OCI-LY7 (cell line): ENCODE measurements around the gene ASIC2. TPM values are rescaled to one million over a fixed set of nuclear protein-coding genes. Genes with fewer than 3 reads are reported as not detected.

Experiments used
- BruUV-seq: library from RNA; stranded (reverse); fragments of 400-500 nt; replicated peaks from 2 replicates; lab custom pipeline; 2021; lab: Mats Ljungman, UMichigan
- CTCF ChIA-PET: fragments of 300-600 bp; sonication (Branson Sonifier 250); formaldehyde crosslinking; loops from one replicate; lab custom pipeline; 2022; ENCODE audit warnings: antibody characterized with exemption; ENCODE audit not compliant: unreplicated experiment; lab: Charles Lee
- POLR2A ChIA-PET: fragments of 300-600 bp; sonication (Branson Sonifier 250); formaldehyde crosslinking; loops from one replicate; lab custom pipeline; 2022; ENCODE audit warnings: antibody characterized with exemption; lab: Charles Lee
- DNase-seq: peaks from one replicate; pipeline ENCODE4 v3.0.0-alpha.2; 2015; ENCODE audit warnings: low spot score
- H2AFZ ChIP-seq: fragments of 200-600 bp; sonication (generic), shearing (Covaris generic); 2 replicates; pipeline ENCODE4 v1.6.1; 2014; ENCODE audit warnings: mild to moderate bottlenecking, antibody characterized with exemption, low read length, moderate library complexity
- H3K27ac ChIP-seq: fragments of 200-600 bp; sonication (generic); 2 replicates; pipeline ENCODE4 v1.5.1; 2014; ENCODE audit warnings: mixed run types, low read depth, mild to moderate bottlenecking, moderate library complexity, low read length, inconsistent platforms; ENCODE audit not compliant: poor library complexity, severe bottlenecking
- H3K36me3 ChIP-seq: fragments of 200-600 bp; sonication (generic); 2 replicates; pipeline ENCODE4 v1.6.1; 2014; ENCODE audit warnings: mild to moderate bottlenecking, antibody characterized with exemption, low read length, moderate library complexity, mixed read lengths; ENCODE audit not compliant: insufficient read depth
- H3K4me1 ChIP-seq: fragments of 200-600 bp; sonication (generic); 2 replicates; pipeline ENCODE4 v1.5.1; 2014; ENCODE audit warnings: mild to moderate bottlenecking, low read length; ENCODE audit not compliant: insufficient read depth, poor library complexity, severe bottlenecking
- H3K4me2 ChIP-seq: fragments of 200-600 bp; sonication (generic); 2 replicates; pipeline ENCODE4 v1.6.1; 2014; ENCODE audit warnings: mild to moderate bottlenecking, low read length
- H3K4me3 ChIP-seq: fragments of 200-600 bp; sonication (generic); 2 replicates; pipeline ENCODE4 v1.5.1; 2014; ENCODE audit warnings: mild to moderate bottlenecking, low read depth, low read length; ENCODE audit not compliant: poor library complexity, severe bottlenecking
- H3K79me2 ChIP-seq: fragments of 200-600 bp; sonication (generic); 2 replicates; pipeline ENCODE4 v1.6.1; 2016; ENCODE audit warnings: low read depth, mild to moderate bottlenecking, low read length, moderate library complexity, mixed read lengths; ENCODE audit not compliant: insufficient read depth
- H3K9me2 ChIP-seq: fragments of 200-600 bp; sonication (generic); 2 replicates; pipeline ENCODE4 v1.6.1; 2016; ENCODE audit warnings: mild to moderate bottlenecking, low read length, mixed read lengths; ENCODE audit not compliant: insufficient read depth
- H3K9me3 ChIP-seq: fragments of 200-600 bp; sonication (generic); 2 replicates; pipeline ENCODE4 v1.6.1; 2014; ENCODE audit warnings: mild to moderate bottlenecking, mixed run types, low read length, mixed read lengths
- H4K20me1 ChIP-seq: fragments of 200-600 bp; sonication (generic); 2 replicates; pipeline ENCODE4 v1.6.1; 2014; ENCODE audit warnings: mild to moderate bottlenecking, antibody characterized with exemption, low read length, moderate library complexity, mixed read lengths; ENCODE audit not compliant: insufficient read depth
- EZH2phosphoT487 ChIP-seq: fragments of 200-600 bp; sonication (generic); IDR thresholded peaks from 2 replicates; pipeline ENCODE4 v1.6.1; 2018; ENCODE audit warnings: low read depth, borderline replicate concordance, mild to moderate bottlenecking, mixed run types, antibody characterized with exemption, low read length, moderate library complexity, mixed read lengths
- intact Hi-C: fragments of 100-400 bp; cut with micrococcal nuclease; formaldehyde crosslinking; loops from one replicate; pipeline ENCODE4 v1.10.0; 2022; ENCODE audit not compliant: unreplicated experiment
- total RNA-seq, 2 experiments: library from RNA; depleted of rRNA in 1 of 2; stranded (reverse); fragments of >200 nt in 1 of 2; shearing (Covaris generic) in 1 of 2; gene quantifications; 2 replicates each; pipeline ENCODE4 v1.2.3, GENCODE V29; 2014 to 2022
- TF ChIP-seq, protein P1 (sequence below): fragments of 200-600 bp; sonication (generic); conservative IDR thresholded peaks from 2 replicates; pipeline ENCODE4 v1.5.1; 2014; ENCODE audit warnings: mild to moderate bottlenecking, antibody characterized with exemption, low read length, moderate library complexity, mixed read lengths

The ASIC2 gene
- total RNA-seq, 2 experiments from 2014 or later: not detected

DNA sequence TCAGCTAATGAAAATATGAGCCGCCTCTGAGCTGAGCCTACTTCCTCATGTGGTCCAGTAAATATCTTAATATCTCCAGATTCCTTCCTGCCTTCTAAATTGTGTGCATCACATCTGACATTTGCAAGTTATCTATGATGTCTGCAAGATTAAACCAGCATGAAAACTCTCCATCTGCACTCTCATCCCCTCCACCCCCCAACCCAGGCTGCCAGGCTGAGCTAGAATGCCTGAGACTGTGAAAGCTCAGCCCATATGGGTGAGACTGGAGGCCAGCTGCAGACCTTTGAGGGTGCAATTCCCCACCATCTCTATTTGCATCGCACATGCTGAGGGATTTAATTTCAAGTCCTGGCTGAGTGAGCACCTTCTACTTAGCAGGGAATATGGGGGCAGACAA lies 82.8 kb downstream of the ASIC2 start:
- POLR2A ChIA-PET: no interaction called here
- CTCF ChIA-PET: no interaction called here

DNA sequence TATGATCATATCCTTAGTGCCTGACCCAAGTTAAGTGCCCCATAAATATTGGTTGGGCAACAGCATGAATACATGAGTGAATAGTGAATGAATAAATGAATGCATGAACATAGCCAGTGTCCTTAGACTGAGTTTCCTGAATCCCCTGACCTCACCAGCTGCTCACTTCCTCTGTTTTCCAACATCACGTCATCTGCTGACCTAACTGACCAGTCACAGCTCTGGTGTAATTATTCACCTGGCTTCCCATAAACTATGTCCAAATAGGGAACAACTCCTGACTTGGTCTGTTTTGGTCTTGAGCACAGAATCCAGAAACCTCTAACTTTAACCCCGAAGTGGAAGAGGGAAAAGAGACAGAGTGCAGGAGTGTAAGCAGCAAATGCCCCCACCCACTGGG lies 83.4 kb downstream of the ASIC2 start:
- H3K27ac ChIP-seq: no peak overlapping the region
- H3K4me3 ChIP-seq: no peak overlapping the region
- no peaks in the 10 kb centered on the region for H3K9me2 ChIP-seq
- H3K36me3 ChIP-seq: no peaks in the 10 kb centered on the region
- TF ChIP-seq EZH2phosphoT487: no peak
- TF ChIP-seq, protein P1, sequence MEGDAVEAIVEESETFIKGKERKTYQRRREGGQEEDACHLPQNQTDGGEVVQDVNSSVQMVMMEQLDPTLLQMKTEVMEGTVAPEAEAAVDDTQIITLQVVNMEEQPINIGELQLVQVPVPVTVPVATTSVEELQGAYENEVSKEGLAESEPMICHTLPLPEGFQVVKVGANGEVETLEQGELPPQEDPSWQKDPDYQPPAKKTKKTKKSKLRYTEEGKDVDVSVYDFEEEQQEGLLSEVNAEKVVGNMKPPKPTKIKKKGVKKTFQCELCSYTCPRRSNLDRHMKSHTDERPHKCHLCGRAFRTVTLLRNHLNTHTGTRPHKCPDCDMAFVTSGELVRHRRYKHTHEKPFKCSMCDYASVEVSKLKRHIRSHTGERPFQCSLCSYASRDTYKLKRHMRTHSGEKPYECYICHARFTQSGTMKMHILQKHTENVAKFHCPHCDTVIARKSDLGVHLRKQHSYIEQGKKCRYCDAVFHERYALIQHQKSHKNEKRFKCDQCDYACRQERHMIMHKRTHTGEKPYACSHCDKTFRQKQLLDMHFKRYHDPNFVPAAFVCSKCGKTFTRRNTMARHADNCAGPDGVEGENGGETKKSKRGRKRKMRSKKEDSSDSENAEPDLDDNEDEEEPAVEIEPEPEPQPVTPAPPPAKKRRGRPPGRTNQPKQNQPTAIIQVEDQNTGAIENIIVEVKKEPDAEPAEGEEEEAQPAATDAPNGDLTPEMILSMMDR: no peak
- no peaks in the 10 kb centered on the region for H3K79me2 ChIP-seq
- no peak for DNase-seq
- BruUV-seq: no TSS peak
- no peaks in the 10 kb centered on the region for H3K9me3 ChIP-seq
- ChIA-PET CTCF (no interaction called here), POLR2A (no interaction called here)
- no peak overlapping the region for H3K4me2 ChIP-seq
- no peaks in the 10 kb centered on the region for H4K20me1 ChIP-seq
- no peak overlapping the region for H2AFZ ChIP-seq
- H3K4me1 ChIP-seq: no peaks in the 10 kb centered on the region
- intact Hi-C loops: no loop called here

More for the DNA sequence above, 82.8 kb downstream of the ASIC2 start:
- intact Hi-C loops: no loop called here
- no peak overlapping the region for H3K4me2 ChIP-seq
- H4K20me1 ChIP-seq: no peaks in the 10 kb centered on the region
- H3K4me3 ChIP-seq: no peak overlapping the region
- no peaks in the 10 kb centered on the region for H3K9me2 ChIP-seq
- no peaks in the 10 kb centered on the region for H3K4me1 ChIP-seq
- H3K36me3 ChIP-seq: no peaks in the 10 kb centered on the region
- no peak overlapping the region for H3K27ac ChIP-seq
- H2AFZ ChIP-seq: no peak overlapping the region
- DNase-seq: no peak
- TF ChIP-seq, protein P1: no peak
- no peak for TF ChIP-seq EZH2phosphoT487
- H3K9me3 ChIP-seq: no peaks in the 10 kb centered on the region
- H3K79me2 ChIP-seq: no peaks in the 10 kb centered on the region
- no TSS peak for BruUV-seq

DNA sequence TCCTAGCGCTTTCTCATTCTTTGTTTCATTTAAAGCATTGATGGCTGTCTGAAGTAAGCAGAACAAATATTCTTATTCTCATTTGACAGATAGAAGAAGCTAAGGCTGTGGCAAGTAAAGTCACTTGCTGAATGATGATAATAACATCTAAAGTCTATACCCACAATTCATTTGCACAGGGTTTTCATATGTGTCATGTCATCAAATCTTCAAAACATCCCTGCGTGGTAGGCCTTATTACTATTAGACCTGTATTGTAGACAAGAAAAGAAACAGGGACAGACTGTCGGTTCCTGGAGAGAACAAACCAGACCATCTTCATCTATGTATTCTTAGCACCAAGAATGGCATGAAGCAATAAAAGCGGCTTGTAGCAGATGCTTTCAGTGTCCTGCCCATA lies 85.9 kb downstream of the ASIC2 start:
- ChIA-PET POLR2A (no interaction called here), CTCF (no interaction called here)
- Histone ChIP-seq H3K9me3 (no peaks in the 10 kb centered on the region), H3K27ac (no peak overlapping the region), H3K4me3 (no peak overlapping the region), H3K79me2 (no peaks in the 10 kb centered on the region), H3K4me2 (no peak overlapping the region), H3K4me1 (no peaks in the 10 kb centered on the region), H4K20me1 (no peaks in the 10 kb centered on the region), H2AFZ (no peak overlapping the region), H3K36me3 (no peaks in the 10 kb centered on the region), H3K9me2 (no peaks in the 10 kb centered on the region)
- no peak for DNase-seq
- intact Hi-C loops: no loop called here
- no peak for TF ChIP-seq EZH2phosphoT487
- TF ChIP-seq, protein P1: no peak
- BruUV-seq: no TSS peak
